Measurements from ENCODE around the gene ICE1.

DNA sequence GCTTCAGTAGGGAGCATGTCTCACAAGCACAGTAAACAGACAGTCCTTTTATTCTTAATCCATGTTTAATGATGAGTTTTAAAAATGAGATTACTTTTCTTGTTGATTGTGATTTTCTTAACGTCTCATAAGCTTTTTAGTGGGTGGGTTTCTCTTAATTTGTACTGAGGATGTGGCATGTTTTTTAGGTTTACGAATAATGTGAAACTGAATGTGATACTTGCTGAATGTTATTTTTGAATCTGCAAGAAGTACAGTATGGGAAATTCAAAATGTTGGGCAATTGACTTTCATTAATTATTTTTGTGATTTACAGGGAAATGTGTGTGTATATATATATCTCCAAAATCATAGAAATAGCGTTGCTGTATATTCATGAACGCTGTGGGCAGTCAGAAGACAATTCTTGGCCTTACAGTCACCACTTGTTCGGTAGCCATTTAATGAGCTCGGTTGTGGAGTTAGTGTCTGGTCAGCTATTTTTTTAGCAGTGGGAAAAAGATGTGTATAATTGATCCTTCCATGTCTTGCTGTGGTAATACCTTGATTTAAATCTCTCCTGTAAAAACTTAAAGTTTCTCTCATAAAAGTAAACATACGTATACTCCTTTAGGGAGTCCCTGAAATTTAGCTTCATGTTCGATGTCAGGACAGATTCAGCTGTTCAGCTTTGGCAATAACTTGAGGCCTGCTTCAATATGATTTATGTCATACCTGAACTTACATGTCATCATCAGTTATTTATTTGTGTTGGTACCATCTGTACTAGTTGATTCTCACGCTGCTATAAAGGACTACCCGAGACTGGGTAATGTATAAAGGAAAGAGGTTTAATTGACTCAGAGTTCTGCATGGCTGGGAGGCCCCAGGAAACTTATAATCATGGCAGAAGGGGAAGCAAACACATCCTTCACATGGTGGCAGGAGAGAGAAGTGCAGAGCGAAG lies 15.0 kb downstream of the ICE1 start:
- TF ChIP-seq ZNF274 (IDR thresholded peaks at IDR 0.05; ENCODE audit: low read depth, low read length) (no peak), YY1 (IDR thresholded peaks at IDR 0.05; ENCODE audit: insufficient read depth, insufficient read length) (no peak)
